Germinal center (tissue), 1 donor: Measurements from ENCODE around the gene PPARD.

Source experiments
- DNase-seq: peaks from one replicate; pipeline ENCODE4 v3.0.0; 2012; ENCODE audit warnings: mixed read lengths, low spot score

The PPARD gene

GRCh38 chr6:35356391-35356790 is 14.0 kb downstream of the PPARD start:
- no peak for DNase-seq

DNA sequence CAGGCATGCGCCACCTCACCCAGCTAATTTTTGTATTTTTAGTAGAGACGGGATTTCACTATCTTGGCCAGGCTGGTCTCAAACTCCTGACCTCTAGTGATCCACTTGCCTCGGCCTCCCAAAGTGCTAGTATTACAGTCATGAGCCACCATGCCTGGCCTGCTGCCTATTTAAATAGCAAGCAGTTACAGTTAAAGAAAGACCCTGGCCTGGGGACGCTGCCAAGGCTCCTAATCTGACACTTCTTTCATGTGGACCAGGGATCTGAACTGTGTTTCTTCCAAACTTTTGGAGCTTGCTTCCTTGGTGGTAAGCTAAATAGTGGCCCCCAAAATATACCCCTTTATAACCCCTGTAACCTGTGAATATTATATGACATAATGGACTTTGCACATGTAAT is 15.3 kb downstream of the PPARD start:
- no peak for DNase-seq

DNA sequence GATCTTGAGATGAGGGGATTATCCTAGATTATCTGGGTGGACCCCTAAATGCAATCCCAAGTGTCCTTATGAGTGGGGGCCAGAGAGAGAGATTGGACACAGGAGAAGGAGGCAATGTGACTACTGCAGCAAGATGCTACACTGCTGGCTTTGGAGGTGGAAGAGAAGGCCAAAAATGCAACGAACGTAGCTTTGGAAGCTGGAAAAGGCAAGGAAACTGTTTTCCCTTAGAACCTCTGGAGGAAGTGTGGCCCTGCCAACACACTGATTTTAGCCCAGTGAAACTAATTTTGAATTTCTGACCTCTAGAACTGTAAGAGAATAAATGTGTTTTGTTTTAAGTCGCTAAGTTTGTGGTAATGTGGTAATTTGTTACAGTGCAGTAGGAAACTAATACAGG is 15.7 kb downstream of the PPARD start:
- DNase-seq: no peak

- no peak for DNase-seq
Observed at GRCh38 chr6:35359346-35359743, 17.0 kb downstream of the PPARD start.

GRCh38 chr6:35359744-35360348 is 17.5 kb downstream of the PPARD start:
- no peak for DNase-seq

DNA sequence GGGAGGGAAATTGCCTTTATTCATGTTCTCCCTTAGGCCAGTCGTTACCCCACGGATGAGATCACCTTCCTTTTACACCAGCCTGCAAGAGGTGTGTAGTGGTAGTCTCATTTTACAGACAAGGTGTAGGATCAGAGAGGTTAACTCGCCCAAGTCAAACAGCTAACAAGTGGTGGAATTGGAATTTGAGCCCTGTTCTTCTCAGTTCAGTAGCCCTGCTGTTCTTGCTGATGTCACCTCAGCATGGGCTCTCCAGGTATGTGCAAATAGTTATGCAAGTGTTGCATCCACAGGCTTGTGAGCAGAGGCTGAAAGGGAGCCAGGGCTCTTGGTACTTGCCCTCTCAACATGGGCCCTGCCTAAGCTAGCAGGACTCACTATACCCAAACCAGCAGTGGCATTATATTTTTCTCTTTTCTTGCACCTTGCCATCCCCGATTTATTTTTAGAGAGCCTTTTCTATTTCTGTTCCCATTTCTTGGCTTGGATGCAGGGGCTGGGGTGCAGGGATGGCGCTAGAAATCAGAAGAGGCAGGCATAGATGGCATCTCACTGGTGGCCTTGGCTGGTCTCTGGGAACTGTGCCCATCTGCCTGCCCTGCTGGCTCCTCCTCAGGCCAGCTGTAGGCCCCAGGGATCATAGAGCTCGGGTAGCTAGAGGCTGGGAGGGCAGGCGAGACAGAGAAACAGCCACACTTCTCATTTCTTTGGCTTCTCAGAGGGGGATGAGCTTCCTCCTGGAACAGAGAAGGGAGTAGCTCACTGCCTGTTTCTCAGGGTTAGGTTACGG is 18.2 kb downstream of the PPARD start:
- no peak for DNase-seq

DNA sequence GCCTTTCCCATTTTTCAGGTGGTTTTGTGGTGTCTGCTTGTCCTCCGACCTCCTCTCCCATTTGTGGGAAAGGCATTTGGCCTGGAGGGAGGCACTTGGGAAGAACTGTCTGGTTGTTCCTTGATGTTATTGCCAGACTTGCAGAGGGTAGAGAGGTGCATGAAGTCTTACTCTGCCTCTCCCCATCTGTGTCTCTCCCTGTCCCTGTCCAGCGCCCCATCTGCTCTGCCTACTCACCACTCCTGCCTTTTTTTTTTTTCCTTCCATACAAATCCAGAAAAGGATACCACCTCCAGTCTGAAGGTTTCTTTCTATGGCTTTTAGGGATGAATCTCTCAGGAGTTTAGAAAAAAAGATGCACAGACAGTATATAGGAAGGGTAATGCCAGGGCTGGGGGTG is 19.8 kb downstream of the PPARD start:
- no peak for DNase-seq

DNA sequence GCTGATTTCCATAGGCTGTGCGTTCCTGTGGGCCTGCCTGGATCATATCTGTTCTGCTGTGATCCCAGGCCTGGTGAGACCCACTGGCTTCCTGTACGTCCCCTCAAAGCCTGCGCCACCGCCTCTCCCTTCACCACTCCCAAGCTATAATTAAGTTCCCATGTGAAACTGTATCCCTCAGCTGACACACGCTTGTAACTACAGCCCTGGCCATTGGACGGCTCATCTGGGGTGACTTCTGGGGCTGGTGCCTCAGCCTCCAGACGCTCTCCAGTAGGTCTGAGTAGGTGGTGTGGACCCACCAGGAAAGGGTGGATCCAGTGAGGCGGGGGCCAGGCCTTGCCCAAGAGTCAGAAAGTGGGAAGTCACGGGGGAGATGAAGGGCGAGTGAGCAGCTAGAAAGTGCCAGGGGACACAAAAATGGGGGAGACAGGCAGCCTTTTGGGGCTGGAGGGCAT is 21.0 kb downstream of the PPARD start:
- DNase-seq: no peak

GRCh38 chr6:35365594-35366203 is 23.3 kb downstream of the PPARD start:
- no peak for DNase-seq

DNA sequence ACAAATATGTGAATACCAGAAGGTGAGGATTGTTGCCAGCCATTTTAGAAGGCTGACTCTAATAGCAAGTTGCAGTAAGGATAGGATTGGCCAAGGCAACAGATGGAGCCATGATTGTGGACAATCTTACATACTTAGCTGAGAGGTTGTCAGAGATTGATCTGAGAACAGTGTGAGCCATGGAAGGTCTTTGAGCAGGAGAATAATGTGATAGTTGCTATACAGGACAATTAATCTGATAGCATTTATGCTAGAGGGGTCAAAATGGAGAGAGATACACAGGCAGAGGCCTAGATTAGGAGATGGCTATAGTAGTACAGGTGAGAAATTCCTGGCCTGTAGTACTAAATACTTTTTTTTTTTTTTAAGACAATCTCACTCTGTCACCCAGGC is 23.8 kb downstream of the PPARD start:
- no peak for DNase-seq

GRCh38 chr6:35367646-35368037 is 25.3 kb downstream of the PPARD start:
- no peak for DNase-seq

DNA sequence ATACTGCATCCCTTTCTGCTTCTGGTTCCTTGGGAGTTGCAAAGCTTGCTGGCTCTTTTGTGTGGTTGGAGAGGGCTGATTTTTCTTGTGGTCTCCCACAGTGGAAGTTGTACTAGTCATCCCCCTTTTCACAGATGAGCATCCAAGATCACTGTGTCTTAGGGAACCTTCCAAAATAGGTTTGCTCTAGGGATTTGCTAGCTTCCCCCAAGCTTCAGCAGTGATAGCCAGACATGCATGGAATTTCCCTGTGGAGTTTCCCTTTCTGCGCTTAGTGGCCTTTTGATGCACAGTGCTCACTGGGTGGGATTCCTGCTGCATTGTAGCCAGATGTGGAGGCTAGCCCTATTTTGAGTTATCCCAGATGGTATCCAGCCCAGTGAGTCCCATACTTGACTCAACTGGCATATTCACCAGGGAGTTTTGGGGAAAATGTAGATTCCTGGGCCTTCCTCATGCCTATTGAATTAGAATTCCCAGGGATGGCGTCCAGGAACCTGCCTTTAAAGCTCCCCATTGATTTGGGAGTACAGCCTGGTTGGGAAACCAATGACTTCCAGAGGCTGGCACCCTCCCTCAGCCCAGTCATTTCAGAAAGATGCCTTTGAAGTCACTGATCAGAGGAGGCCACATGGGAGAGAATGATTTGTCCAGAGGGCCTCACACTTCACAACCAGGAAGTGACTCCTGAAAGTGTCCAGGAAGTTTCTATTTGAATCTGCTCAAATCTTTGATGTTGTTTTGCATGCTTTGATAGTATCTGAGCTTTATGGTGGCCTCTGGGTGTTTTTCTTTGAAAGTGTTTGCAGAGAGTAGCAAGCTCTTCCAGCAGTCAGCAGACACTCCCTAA is 25.9 kb downstream of the PPARD start:
- no peak for DNase-seq

GRCh38 chr6:35370124-35370741 is 27.9 kb downstream of the PPARD start:
- peak; percentile 59 for DNase-seq

- DNase-seq: peak; percentile 51
Observed at GRCh38 chr6:35370785-35371493, 28.6 kb downstream of the PPARD start.

DNA sequence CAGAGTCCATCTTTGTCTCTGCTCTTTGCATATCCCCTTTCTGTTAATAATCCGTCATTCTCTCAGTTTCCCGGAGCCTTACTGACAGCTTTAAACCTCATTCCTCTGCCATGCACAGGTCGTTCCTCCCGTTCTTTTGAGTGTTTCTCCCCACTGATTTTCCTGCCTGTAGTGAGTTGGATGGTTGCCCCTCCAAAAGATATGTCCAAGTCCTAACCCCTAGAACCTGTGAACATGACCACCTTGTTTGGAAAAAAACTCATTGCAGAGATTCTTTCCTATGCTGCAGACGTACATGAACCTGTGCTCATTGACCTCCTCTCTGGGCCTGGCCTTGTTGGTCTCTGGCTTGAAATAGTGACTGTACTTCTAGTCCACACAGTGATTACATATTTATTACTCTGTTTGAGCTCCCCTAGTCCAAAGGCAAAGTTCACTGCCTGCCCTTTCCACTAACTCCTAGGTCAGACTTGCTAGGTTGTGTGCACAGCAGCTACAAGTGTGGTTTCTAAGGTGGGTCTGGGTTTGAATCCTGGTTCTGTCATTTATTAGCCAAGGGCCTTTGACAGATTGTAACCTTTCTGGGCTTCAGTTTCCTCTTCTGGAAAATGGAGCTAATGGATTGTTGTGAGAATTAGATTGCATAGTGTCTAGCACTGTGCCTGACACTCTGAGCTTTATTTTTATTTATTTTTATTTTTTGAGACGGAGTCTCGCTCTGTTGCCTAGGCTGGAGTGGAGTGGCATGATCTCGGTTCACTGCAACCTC is 29.3 kb downstream of the PPARD start:
- DNase-seq: no peak

- DNase-seq: no peak
Observed at GRCh38 chr6:35372633-35373032, 30.3 kb downstream of the PPARD start.

GRCh38 chr6:35376281-35376680 is 33.9 kb downstream of the PPARD start:
- no peak for DNase-seq

GRCh38 chr6:35377002-35377401 is 34.6 kb downstream of the PPARD start:
- no peak for DNase-seq

- DNase-seq: no peak
Observed at GRCh38 chr6:35378261-35378660, 35.9 kb downstream of the PPARD start.

GRCh38 chr6:35381132-35381531 is 38.8 kb downstream of the PPARD start:
- no peak for DNase-seq

DNA sequence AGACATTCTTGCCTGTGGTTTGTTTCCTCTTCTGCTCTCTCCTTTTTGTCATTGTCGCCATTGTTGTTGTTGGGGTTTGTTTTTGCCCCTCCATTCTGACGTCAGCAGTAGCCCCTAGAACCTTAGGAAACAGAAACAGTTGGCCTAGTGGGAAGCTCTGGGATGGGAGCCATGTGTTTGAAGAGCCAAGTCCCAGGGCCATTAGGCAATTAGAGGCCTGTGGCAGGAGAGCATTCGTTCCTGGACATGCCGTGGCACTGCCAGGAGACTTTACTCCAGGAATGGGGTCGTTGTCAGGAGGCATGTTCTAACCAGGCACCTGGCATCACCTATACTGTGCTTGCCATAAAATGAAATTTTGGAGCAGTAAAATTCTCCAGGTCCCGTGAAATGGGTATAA is 39.7 kb downstream of the PPARD start:
- no peak for DNase-seq
